Posterior cingulate gyrus (tissue), 11 donors: ENCODE results near the gene HOXB3.
A peak's percentile ranks its signal among the peaks of the same experiment; 100 is the strongest.

ENCODE experiments used
- DNase-seq, 10 donors: peaks; one replicate each; pipeline versions ENCODE4 v3.0.0 to v3.0.0-alpha.2; 2020 to 2021; ENCODE audit warnings: mixed read lengths in 3 of 10
- intact Hi-C: fragments of 100-400 bp; cut with DNase I; formaldehyde crosslinking; loops from one replicate; pipeline ENCODE4 v1.15.1; 2023

Gene HOXB3

GRCh38 chr17:48590607-48591161 is 643 bp upstream of the HOXB3 start:
- DNase-seq = peak in 1 of 10 donors; percentile 30
- intact Hi-C loops = no loop called here

DNA sequence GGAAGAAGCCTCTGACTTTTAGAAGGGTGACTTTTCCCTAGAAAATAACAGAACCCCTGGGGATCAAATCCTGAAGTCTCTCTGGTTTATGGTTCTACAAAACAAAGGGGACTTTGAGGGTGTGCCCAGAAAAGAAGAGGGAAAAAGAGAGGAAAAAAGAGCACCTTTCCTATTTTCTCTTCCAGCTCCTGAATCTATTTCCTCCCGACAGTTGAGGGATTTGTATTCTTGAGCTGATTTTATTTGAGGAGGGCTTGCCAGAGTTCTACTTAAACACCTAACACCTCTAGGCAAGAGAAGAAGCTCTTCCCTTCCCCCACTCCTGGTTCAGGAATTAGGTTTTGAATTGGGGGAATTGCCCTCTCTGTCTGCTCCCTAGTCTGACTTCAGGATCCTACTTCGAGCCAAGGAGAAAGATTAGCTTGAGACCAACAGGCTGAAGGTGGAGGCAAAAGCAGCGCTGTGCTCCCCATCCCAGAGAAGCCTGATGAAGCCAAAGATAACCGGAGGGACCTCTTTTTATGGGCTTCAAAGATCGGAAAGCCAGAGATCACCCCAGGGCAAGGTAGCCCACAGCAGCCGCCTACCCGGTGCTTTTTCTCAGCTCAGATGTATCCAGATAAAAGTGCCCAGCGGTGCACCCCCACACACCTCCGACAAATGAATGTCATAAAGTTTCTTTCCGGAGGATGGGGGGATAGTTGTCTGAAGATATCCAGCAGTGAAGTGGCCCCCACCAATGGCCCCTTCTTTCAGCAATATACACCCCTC is 796 bp downstream of the HOXB3 start:
- intact Hi-C loops = no loop called here
- peak in 1 of 10 donors; percentile 19 for DNase-seq

GRCh38 chr17:48588528-48588927 is 1.5 kb downstream of the HOXB3 start:
- intact Hi-C loops = no loop called here
- DNase-seq = no peak

GRCh38 chr17:48588074-48588415 is 2.0 kb downstream of the HOXB3 start:
- intact Hi-C loops = no loop called here
- peak in 1 of 10 donors; percentile 18 for DNase-seq

DNA sequence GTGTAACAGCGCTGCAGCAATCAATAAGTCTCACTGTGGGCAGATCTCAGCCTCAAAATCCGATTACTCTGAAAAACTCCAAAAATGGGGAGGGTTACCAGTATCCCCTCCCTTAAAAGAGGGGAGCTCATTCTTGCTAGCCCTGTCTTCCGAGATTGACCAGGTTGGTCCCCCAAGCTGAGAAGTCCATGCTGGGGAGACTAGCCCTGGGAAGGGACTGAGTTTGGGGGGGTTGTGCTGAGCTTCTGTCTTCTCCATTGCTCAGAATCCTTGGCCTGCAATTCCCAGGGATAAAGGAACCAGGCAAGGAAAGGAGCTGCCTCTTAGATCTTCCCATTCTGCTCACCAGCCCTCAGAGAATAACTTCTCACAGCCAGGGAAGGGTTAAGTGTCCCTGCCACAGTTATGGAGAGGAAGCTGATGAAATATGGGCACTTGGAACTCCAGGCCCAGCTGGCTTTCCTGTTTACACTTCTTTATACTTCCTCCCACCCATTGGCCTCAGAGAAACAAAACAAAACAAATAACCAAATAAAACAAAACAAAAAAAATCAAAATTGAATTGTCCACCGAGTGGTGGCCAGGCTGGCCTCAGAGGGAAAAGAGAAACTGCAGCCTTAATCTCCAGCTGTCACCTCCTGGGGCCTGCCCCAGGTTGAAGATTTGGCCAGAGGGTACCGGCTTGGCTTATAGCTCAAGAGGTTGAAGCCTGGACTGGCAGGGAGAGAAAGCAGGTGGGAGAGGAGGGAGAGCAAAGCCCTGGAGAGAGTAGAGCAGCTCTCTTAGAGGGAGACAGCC is 2.6 kb downstream of the HOXB3 start:
- DNase-seq = no peak
- intact Hi-C loops = no loop called here

GRCh38 chr17:48586355-48587258 is 3.4 kb downstream of the HOXB3 start:
- DNase-seq = peak in 1 of 10 donors; percentile 42
- intact Hi-C loops = no loop called here

DNA sequence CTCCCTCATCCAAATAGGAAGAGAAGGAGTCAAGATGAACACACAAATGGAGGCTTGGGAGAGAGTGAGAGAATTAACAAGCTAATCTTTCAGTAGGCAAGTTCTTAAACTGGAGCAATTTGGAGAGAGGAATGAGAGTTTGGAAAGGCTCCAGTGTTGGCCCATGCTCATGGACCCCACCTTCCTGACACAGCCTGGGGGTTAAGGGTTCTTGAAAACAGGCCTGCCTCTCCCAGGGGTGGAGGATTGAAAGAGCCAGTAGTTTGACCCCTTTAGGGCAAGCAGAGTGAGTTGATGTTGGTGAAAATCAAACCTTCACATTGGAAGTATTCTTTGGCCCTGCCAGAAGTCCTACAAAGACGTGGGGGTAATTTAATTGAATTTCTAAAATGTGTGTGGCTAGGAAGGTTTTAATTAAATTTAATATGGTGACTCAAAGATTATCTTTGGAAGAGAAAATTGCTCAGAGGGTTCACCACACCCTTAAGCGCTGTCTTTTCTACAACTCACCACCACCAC is 5.8 kb downstream of the HOXB3 start:
- intact Hi-C loops = no loop called here
- no peak for DNase-seq

DNA sequence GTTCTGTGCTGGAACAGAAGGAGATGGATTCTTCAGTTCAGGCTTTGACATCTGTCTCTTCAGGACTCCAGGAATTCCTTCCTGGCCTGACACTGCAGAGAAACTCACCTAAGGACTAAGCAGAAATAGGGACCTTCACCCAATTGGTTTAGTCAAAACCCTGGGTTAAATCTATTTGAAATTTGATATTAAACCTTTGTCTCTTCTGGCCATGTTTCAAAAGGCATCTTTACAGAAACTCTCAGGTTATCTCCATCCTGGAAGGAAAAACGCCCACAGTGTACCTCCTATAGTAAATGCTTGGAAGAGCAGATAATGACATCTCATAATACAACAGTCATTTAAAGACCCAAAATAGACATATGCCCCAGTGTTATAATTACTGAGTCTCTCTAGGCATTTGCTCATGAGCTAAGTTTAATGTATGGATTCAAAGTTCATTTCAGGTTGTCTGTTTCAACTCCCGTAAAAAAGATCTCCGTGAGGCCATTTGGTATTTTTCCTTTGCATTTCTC is 6.3 kb downstream of the HOXB3 start:
- intact Hi-C loops = no loop called here
- DNase-seq = no peak

GRCh38 chr17:48582750-48583069 is 7.3 kb downstream of the HOXB3 start:
- intact Hi-C loops = no loop called here
- DNase-seq = peak in 1 of 10 donors; percentile 19

DNA sequence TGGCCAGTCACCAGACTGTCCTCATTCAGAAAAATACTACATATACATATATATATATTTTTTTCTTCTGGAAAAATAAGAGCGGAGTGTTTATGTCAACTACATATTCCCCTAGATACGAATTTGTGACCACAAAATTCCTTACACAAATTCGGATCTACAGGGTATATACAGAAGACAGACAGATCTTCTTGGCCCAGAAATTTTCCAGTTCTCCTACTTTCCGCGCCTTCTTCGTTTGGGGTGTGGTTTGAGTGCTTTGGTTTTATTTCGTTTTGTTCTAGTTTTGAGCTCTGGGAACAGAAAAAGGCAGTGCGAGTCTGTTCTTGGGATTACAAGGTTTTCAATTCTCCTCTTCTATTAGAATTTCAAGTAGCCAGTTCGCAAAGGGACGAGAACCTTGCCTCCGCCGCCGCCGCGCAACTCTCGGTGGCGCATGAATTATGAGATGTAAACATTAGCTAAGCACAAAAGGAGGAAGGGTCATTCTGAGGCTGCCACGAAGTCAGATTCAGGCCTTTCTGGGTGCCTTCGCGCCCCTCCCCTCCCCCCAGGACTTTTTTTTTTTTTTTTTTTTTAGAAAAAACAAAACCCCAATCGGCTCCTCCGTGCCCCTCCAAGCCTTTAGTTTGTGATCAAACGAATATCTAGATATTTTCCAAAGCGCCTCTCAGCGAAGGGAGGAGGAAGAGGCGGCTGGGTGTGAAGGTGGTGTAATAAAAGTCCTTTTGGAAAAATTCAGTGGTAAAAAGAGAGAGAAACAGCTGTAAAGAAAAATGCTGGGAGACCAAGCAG is 10.1 kb downstream of the HOXB3 start:
- intact Hi-C loops = no loop called here
- DNase-seq = no peak

GRCh38 chr17:48579471-48579759 is 10.6 kb downstream of the HOXB3 start:
- peak in 1 of 10 donors; percentile 14 for DNase-seq
- intact Hi-C loops = no loop called here

GRCh38 chr17:48578616-48579470 is 11.2 kb downstream of the HOXB3 start:
- peak in 1 of 10 donors; percentile 37 for DNase-seq
- intact Hi-C loops = no loop called here

GRCh38 chr17:48577946-48578615 is 12.0 kb downstream of the HOXB3 start, which contains the start of gene HOXB4:
TSS of gene HOXB4 (minus strand) at chr17:48578350. CDS start at chr17:48578319, 31 bp downstream.
- intact Hi-C loops = no loop called here
- peak in 3 of 10 donors; percentile 11 to 80 (median 25) for DNase-seq

- DNase-seq = peak in 1 of 10 donors; percentile 8
- intact Hi-C loops = no loop called here
Observed at GRCh38 chr17:48577330-48577945, 12.6 kb downstream of the HOXB3 start.

DNA sequence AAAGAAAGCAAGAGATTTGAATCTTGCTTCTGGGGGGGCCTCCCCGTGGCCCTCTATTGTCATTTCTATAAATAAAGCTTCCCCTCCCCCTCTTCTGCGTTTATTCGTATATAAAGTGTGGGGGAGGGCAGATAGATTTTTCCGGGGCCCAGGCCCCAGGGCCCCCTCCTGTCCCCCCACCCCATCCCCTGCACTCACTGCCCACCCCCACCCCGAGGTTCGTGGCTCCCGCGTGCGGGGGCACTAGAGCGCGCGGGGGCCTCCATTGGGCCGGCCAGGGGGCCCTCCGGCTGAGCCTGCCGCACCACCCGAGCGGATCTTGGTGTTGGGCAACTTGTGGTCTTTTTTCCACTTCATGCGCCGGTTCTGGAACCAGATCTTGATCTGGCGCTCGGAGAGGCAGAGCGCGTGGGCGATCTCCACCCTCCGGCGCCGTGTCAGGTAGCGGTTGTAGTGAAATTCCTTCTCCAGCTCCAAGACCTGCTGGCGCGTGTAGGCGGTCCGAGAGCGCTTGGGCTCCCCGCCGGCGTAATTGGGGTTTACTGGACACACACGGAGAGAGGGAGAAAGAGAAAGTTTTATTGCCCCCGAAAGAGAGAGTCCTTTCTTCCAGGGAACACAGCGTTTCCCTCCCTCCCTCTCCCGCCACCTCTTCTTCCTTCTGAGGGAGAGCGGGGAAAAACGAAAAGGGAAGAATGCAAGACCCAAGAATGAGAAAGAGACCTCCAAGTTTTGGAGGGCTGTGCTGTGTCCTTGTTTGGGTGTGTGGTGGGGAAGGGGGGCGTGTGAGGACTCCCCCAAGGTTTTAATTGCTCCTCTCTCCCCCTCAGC is 13.3 kb downstream of the HOXB3 start:
- peak in 1 of 10 donors; percentile 57 for DNase-seq
- intact Hi-C loops = no loop called here

- intact Hi-C loops = no loop called here
- DNase-seq = peak in 1 of 10 donors; percentile 17
Observed at GRCh38 chr17:48575673-48576478, 14.2 kb downstream of the HOXB3 start.
